HG03139 (cell line): ENCODE data around the gene POC5.
"Not testable (repeated sequence)": the region's sequence is repeated elsewhere in the genome, so short reads cannot be mapped to it uniquely, and the experiment has no call there.

Source experiments
- ATAC-seq: cut with Tn5 transposase; IDR thresholded peaks from one replicate; pipeline ENCODE4 v1.9.1; 2021; ENCODE audit not compliant: unreplicated experiment

Gene POC5

DNA sequence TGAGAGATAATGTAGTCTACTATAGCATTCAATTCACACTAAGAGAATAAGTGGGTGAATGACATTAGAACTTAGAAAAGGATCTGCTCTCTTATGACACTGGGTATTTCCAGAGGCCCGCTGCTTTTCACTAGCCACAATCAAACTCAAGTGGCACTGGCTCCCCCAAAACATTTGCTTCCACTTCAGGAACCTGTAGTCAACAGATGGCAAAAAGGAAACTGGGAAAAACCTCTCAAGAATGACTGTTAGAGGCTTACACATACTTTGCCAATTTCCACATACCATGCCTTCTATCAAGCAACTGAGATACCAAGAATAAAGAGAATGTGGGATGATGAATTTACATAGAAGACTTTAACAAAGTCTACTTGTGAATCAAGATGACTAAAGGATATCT lies 11.2 kb downstream of the POC5 start:
- ATAC-seq, result no peak

DNA sequence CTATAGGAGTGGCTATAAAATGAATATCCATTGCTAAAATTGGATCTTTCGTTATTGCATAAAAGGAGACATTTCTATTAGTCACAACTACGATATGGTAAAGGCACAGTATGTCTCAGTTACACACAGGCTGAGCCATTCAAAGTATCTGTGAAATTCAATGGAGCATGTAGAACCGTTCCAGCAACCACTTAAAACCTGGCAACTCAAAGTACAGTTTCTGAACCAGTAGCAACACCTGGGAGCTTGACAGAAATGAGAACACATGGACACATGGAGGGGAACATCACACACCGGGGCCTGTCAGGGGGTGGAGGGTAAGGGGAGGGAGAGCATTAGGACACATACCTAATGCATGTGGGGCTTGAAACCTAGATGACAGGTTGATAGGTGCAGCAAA lies 15.4 kb downstream of the POC5 start:
- no peak for ATAC-seq

DNA sequence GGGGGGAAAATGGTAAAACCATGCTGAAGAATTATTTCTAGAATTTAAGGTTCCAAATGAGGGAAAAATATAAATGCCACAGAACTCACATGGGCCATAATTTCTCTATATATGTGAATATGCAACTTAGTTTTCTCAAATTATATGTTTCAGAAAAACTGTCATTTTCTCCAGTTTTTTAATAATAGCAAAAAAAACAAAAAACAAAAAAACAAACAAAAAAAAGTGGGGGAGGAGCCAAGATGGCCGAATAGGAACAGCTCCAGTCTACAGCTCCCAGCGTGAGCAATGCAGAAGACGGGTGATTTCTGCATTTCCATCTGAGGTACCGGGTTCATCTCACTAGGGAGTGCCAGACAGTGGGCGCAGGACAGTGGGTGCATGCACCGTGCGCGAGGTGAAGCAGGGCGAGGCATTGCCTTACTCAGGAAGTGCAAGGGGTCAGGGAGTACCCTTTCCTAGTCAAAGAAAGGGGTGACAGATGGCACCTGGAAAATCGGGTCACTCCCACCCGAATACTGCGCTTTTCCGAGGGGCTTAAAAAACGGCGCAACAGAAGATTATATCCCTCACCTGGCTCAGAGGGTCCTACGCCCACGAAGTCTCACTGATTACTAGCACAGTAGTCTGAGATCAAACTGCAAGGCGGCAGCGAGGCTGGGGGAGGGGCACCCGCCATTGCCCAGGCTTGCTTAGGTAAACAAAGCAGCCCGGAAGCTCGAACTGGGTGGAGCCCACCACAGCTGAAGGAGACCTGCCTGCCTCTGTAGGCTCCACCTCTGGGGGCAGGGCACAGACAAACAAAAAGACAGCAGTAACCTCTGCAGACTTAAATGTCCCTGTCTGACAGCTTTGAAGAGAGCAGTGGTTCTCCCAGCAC lies 21.5 kb downstream of the POC5 start:
- not testable (repeated sequence) for ATAC-seq

DNA sequence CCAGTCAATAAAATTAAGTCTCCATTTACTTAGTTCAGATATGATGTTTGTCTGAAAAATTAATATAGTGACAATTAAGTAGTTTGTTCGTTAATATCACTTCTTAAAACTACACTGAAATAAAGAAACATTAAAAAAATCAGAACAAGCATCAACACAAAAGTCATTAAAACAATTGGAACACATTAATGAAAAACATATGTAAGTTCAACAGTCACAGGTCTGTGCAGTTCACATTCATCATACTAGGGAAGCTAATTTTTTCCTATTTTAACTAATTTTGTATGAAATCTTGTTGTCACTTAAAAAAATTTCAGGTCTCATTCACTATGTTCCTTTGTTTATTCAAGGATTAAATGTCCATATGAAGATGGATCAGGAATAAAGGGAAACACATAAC lies 22.5 kb downstream of the POC5 start:
- no peak for ATAC-seq

DNA sequence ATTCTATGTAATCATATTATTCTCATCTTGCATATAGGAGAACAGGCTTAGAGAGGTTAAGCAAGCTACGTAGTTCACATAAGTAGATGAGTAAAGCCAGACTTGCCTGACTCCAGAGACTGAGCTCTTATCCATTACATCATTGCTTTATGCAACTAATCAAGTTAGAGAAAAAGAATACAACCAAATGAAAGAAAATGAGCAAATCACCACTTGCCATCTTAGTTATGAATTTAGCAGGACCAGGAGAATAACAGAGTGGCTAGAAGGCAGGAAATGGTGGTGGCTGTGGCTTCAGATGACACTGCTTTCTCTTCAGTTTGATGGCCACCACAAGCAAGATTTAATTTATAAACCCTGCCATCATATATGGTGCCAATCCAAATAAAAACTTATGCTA lies 26.6 kb downstream of the POC5 start:
- ATAC-seq, result no peak

DNA sequence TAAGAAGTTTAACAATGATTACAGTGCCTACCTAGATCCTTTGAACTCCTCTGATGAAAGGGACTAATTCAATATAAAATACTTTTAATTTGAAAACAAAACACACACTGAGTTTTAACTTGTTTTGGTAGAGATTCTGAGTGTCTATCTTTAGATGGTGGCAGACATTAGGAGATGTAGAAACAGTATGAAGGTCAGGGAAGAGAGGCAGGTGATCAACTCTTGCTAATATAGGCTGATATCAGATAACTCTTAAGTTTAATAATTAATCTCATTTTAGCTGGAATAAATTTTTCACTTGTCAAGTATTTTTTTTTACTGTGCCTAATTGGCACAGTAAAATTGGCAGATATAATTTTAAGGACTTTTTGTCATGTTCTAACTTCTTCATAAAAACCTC lies 30.8 kb downstream of the POC5 start:
- ATAC-seq, result no peak

DNA sequence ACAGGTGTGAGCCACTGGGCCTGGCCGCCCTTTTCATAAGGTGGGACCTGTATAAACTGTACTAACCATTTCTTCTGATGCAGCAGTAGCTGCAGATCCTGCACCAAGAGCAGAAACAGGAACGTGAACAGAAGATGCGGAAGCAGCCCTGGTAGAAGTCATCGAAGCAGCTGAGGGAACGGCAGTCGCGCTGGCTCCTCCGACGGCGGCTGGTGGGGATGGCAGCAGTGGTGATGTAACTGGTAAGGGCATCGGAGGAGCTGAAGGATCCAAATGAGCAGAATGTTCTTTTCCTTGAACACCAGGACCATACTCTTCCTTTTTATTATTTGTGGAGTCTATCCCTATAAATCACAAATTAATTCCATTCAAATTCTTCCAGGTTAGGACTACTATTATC lies 32.1 kb downstream of the POC5 start:
- no peak for ATAC-seq

DNA sequence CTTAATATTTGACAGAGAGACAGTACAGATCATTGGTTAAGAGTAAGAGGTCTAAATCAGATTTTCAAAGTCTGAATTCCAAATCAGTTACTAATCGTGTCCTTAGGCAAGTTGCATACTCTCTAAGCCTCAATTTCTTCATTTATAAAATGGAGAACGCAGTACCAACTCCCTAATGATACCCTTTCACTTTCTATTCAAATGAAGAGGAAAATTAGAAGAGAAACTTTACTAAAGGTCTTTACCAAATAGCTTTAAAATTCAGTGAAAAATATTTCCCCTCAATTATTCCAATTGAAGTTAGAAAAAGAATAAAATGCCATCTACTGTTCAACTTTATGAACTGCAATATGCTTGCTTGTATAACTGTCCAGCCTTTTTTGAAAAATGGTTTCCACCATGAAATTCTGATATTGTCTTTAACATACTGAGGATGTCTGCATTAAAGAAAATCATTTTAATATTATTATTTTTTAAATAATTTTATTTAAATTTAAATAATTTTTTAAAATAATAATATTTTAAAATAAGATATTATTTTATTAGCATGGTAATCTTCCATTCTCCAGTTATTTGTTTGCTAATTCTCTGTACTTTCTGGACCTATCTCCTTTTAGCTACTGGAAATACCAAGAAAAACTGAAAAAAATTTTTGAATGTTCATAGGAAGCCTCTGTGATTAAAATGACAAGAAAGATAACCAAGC lies 36.0 kb downstream of the POC5 start:
- ATAC-seq, result no peak

DNA sequence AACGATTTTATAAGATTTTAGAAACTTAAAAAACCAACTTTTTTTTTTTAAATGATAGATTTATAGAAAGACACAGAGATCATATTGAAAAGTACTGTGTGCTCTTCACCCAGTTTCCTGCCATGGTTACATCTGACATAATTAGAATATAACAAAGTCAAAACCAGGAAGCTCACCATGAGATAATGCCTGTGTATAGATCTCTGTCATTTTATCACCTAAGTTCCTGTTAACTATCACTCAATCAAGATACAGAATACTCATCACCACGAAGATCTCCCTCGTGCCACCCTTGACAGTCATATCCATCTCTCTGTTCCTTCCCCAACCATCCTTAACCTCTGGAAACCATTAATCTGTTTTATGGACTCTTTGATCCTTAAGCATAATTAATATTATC lies 39.1 kb downstream of the POC5 start:
- no peak for ATAC-seq

DNA sequence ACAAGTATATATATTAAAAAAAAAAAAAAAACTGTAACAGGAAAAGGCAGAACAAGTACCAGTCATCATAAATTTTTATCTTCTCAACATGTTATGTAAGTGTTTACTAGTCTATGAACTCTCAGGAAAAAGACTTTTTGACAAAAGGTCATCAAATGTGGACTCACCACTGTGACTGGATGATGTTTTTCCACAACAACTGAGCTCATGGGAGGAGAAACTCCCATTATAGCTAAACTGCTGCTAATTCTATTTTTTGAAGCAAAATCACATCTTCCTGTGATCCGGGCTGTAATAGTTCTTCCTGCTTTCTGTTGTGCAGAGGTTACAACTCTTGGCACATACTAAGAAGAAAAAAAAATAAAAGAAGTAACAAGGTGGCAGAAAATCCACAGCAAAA lies 39.6 kb downstream of the POC5 start:
- ATAC-seq, result no peak

DNA sequence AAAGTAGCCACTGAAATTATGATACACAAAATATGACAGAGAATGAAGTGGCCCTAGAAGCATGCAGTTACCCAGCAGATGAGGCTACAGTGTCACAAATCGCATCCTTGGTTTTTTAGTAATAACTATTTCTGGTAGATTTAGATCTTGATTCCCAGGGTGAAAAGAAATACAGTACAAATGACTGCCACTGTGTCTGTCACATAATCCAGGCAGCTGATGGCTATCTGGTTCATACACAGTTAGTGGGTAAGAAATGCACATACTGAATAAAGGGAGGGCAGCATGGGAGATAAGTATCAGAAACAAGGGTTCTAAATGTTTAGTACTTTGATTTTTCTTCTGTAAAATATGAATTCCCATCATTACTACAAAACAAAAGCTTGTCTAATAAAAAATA lies 41.5 kb downstream of the POC5 start:
- no peak for ATAC-seq

DNA sequence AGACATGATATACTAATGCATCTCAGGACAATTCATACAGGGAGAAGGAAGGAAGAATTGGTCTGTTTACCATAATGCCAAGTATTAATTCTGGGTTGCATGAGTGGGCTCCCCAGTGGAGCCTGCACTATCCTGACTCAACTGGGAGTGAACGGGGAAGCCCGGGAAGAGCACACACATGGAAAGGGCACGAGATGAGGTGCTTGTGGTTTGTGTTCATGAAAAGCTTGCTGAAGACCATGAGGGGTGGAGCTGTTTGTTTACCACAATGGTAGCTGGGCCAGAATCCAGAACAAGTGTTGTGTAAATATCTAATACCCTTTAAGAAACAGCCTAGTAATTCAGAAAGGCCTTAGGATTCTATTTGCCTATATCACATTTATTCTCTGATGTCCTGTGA lies 44.6 kb downstream of the POC5 start:
- no peak for ATAC-seq

DNA sequence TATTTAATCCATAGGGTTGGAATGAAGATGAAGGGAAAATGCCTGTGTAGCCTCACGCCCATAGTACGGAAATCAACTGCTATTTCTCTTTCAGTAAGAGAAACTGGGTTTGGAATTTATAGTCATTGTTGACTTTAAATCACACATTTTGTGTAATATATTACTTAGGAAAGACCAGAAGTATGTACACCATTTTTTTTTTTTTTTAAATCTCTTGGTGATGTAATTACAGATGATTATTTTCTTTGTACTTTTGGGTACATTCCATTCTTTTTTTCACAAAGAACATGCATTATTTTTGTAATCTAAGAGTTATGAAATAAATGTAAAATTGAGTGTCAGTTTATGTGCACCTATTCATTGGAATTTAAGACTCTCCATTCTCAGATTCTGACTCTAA lies 45.7 kb downstream of the POC5 start:
- no peak for ATAC-seq

DNA sequence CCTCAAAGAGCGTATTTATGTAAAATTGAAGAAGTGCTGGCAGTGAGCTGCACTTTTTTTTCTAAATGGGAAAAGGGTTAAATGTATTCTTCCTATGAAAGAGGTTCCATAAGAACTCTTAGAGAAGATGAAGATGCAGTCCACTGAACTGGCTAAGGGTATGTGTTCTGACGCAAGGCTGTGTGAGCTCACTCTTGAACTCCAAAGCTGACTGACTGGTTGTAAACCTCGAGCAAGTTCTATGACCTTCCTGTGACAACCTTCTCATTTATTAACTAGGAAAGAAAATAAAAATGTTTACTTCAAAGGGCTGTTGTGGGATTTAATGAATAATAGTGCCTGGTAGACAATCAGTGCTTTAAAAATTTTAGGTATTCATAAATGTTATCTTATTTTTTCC lies 46.7 kb downstream of the POC5 start:
- ATAC-seq, result no peak

DNA sequence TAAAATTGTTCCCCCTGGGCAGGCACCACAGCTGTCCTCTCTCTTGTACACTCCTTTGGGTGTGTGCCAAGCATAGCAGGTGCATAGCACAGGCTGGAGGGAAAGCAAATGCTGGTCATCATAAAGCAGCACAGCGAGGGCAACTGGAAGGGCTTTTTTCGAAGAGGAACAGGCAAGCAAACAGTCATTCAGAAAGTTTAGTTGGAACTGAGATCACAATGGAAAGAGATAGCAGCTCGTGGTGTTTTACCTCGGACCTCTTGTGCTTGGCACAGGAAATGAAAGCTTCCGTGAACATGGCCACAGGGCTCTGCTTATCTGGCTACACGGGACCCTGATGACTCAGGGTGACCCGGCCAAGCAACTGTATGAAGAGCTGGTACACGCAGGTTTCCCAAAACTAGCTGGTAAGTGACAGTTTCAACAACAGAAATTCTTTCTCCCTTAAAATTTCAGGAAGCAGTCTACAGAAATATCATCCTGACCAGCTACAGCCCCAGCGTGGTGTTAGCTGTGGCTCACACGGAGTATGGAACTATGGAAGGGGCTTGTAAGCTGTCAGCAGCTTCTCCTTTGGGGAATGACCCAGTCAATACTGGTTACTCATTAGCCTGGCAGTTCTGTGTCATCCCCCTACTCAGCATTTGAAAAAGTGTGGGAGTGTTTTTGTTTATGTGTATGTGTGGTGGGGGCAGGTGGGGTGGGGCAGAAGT lies 48.1 kb downstream of the POC5 start:
- ATAC-seq, result peak; percentile 92

DNA sequence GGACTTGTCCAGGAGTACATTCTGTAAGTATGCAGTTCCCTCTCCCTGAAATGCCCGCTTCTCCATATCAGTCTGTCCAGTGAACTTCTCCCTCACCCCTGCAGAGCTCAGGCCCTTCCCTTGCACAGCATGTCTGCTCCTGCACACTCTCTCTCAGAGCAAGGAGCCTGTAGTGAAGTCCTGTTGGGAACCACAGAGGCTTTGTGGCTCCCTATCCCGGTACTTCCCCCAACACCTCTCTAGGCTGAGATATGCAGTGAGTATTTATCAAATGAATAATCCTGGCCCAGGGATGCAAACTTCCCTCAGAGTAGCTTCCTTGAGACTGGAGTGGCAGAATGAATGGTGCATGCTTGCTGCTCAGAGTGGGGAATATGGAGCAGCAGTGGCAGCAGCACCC lies 48.8 kb downstream of the POC5 start:
- no peak for ATAC-seq

DNA sequence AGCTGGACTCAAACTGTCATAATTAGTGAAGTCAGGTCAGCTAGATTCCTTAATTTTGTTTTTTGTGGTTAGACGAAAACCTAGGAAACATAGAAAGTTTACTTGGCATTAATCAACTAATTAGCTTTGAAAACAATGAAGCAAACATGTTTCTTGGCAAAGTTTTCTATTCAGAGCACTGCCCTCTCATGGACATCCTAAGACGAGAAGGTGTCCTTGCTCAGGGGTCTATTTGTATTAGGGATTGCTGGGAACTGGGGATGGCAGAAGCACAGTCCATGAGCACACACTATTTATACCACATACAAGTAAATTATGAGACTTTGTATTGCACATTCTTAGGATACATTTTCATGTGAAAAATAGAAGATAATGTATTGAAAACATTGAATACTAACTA lies 49.7 kb downstream of the POC5 start:
- no peak for ATAC-seq

DNA sequence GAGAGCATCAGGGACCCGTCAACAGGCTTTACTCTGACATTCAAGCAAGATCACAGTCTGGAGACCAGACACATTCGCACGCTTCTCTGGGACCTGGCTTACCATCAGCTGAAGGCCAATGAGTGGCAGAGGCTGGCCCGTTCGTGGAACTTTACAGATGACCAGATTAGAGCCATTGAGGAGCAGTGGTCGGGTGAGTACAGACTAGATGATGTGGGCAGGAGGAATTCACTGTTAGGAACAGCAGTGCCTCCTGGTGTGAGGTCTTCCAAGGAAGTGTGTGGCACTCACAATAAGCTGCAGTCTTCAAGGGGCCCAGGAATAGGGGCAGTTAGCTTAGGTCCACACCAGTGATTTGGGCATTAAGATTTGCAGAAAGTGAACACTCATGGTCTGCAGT lies 50.4 kb downstream of the POC5 start:
- no peak for ATAC-seq

DNA sequence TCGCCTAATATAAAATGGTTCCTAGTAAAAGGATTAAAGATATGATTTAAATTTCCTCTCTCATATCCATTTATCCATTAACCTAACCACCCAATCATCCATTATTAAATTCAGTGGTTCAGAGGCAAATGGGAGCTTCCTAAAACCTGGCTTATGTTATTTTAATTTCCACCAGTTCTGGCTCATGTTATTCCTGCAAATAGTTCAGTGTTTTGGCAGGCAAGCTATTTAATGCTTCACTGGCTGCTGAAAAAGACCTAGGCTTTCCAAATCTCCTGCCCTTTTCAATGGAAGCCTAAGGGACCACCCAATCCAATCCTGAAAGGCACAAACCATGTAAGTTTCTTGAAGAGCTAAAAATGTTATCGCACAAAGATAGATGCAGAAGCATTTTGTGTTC lies 52.3 kb downstream of the POC5 start:
- no peak for ATAC-seq

DNA sequence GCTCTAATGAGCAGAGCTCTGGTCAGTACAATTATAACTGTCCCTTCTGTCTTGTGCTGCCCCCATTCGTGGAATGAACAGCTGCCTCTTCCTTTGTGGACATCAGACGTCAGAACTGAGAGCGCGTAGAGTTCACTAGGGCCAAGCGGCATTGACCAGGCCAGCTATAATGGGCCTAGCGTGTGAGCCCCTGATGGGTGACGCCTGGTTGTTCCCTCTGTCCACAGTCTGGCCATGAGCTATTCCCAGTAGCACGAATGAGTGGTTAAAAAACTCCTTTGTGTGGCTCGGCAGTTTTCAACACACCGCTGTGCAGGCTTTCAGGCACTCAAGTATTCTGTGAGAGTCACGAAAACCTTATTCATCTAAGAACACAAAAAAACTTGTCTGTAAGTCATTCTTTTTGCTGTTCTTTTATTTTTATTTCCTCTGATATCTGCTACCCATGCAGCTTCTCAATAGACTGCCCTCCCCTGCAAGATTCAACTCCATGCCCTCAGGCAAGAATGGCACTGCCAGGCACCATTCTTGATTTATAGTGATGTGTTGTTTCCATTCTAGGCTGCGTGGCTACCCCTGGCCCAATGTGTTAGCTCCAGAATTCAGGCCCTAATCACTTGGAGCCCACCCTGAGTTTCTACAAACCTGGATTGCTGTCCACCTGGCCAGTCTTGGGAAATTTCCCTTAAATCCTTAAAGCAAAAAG lies 53.5 kb downstream of the POC5 start:
- no peak for ATAC-seq

DNA sequence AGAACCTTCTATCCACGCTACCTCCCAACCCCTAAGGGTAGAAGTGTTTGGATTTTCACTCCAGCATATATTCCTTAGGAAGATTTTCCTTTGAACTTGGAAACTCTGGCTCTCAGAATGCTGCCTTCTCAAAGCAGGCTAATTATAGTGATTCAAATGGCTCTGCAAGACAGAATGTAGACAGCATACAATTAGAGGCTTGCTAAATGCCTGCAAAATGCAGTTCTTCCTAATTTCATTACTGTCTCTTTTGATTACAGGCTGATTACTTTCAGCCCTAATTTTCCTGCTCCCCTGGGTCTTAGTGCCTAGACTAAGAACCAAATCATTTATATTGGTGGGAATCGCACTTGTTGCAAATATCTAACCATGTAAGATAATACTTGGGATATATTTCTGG lies 55.2 kb downstream of the POC5 start:
- no peak for ATAC-seq
